Measurements from ENCODE around the gene FTSJ1. TPM values are rescaled to one million over a fixed set of nuclear protein-coding genes. Genes with fewer than 3 reads are reported as not detected.

The FTSJ1 gene
- total and polyA plus RNA-seq, 5 donors: 19.9 to 25.5 (median 21.2) TPM

DNA sequence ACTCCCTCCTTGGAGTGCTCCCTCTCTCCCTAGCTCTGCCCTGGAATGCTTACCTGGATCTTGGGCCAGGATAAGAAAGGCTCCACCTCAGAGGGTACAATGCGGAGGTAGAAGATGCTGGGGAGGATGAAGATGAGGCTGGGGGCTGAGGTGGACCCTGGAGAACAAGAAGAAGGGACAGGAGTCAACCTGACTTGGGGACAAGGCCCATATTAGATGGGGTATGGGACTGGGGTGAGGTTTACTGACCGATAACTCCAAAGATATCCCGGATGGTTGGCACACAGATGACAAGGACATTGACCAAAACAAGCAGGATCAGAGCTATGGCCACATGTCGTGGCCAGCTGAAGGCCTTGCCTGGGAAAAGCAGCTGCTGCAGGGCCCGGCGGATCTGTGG, 16.5 kb upstream of the FTSJ1 start:
- Histone ChIP-seq H3K27ac (ENCODE audit: low read length) (no peak overlapping the region), H3K4me3 (ENCODE audit: low read length) (no peak overlapping the region), H3K9me3 (ENCODE audit: control insufficient read depth, low read length) (no peaks in the 10 kb centered on the region), H3K4me1 (ENCODE audit: control insufficient read depth, insufficient read depth, low read length) (no peaks in the 10 kb centered on the region), H3K27me3 (ENCODE audit: control insufficient read depth, insufficient read depth) (no peaks in the 10 kb centered on the region)
- no peak for ATAC-seq
- WGBS: 89% methylated on average over 6 of the region's 6 CpGs
- intact Hi-C loops (cut with DNase I): no loop called here
- DNase-seq: no peak

- WGBS: 89% methylated on average over 3 of the region's 3 CpGs
- Histone ChIP-seq H3K4me1 (ENCODE audit: control insufficient read depth, insufficient read depth, low read length) (no peaks in the 10 kb centered on the region), H3K27ac (ENCODE audit: low read length) (no peak overlapping the region), H3K27me3 (ENCODE audit: control insufficient read depth, insufficient read depth) (no peaks in the 10 kb centered on the region), H3K4me3 (ENCODE audit: low read length) (no peak overlapping the region), H3K9me3 (ENCODE audit: control insufficient read depth, low read length) (no peaks in the 10 kb centered on the region)
- DNase-seq (no peak), ATAC-seq (no peak)
- intact Hi-C loops (cut with DNase I): no loop called here
These were observed 16.0 kb upstream of the FTSJ1 start for GRCh38 chrX:48460031-48460430.

DNA sequence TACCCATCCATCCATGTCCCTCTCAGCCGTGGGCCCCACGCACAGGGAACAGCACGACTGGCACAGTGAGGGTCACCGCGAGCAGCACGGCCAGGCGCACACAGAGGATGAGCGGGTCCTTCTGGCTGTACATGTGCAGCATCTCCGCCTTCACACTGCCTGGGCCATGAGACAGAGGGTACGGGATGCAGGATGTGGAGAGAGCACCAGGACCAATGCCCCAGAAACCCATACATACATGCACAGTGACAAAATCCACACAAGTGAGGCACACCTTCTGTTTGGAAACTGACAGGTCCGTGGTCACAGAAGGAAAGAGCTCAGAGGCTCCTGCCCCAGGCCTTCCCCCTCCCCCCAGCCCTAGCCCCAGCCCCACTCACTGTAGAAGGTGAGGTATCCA, 15.4 kb upstream of the FTSJ1 start:
- WGBS: 92% methylated on average over 11 of the region's 11 CpGs
- Histone ChIP-seq H3K4me3 (ENCODE audit: low read length) (no peak overlapping the region), H3K9me3 (ENCODE audit: control insufficient read depth, low read length) (no peaks in the 10 kb centered on the region), H3K27me3 (ENCODE audit: control insufficient read depth, insufficient read depth) (no peaks in the 10 kb centered on the region), H3K27ac (ENCODE audit: low read length) (no peak overlapping the region), H3K4me1 (ENCODE audit: control insufficient read depth, insufficient read depth, low read length) (no peaks in the 10 kb centered on the region)
- DNase-seq (no peak), ATAC-seq (no peak)
- intact Hi-C loops (cut with DNase I): no loop called here

- 74% methylated on average over 6 of the region's 6 CpGs for WGBS
- no peak for ATAC-seq
These were observed 14.2 kb upstream of the FTSJ1 start for GRCh38 chrX:48461830-48462229.

DNA sequence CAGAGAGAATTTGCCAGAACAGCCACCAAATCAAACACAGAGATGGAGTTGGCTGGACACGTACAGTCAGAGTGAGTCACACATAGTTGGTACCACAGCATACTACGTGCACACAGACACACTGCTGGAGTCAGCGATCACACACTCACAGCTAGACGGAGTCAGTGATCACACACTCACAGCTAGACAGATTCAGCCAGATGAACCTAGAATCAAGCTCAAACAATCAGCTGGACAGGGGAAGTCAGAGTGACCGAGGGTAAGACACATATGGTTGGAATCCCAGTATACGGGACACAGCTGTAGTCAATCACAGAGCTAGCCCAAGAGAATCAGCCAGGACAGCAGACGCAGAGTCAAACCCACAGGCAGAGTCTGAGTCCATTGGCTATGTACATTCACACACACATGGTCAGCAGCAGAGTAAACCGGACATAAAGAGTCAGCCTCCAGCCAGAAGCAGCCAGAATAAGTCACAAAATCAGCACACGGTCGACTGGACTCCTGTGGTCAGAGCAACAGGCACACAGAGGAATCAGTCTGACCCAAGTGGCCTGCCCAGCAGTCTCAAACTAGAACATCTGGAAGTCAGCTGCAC, 10.6 kb upstream of the FTSJ1 start:
- Histone ChIP-seq H3K27ac (ENCODE audit: low read length) (no peak overlapping the region), H3K4me3 (ENCODE audit: low read length) (no peak overlapping the region), H3K27me3 (ENCODE audit: control insufficient read depth, insufficient read depth) (no peaks in the 10 kb centered on the region), H3K9me3 (ENCODE audit: control insufficient read depth, low read length) (no peaks in the 10 kb centered on the region), H3K4me1 (ENCODE audit: control insufficient read depth, insufficient read depth, low read length) (no peaks in the 10 kb centered on the region)
- ATAC-seq: peak; percentile 43 to 53
- DNase-seq: no peak
- intact Hi-C loops (cut with DNase I): no loop called here
- 51% methylated on average over 10 of the region's 10 CpGs for WGBS

More at GRCh38 chrX:48461830-48462229, 14.2 kb upstream of the FTSJ1 start:
- no peaks in the 10 kb centered on the region for H3K9me3 ChIP-seq (ENCODE audit: control insufficient read depth, low read length)
- H3K27ac ChIP-seq (ENCODE audit: low read length): no peak overlapping the region
- DNase-seq: no peak
- H3K4me3 ChIP-seq (ENCODE audit: low read length): no peak overlapping the region
- no peaks in the 10 kb centered on the region for H3K4me1 ChIP-seq (ENCODE audit: control insufficient read depth, insufficient read depth, low read length)
- no peaks in the 10 kb centered on the region for H3K27me3 ChIP-seq (ENCODE audit: control insufficient read depth, insufficient read depth)
- intact Hi-C loops (cut with DNase I): no loop called here

- DNase-seq (no peak), ATAC-seq (no peak)
- no peaks in the 10 kb centered on the region for H3K4me1 ChIP-seq (ENCODE audit: control insufficient read depth, insufficient read depth, low read length)
- no peak overlapping the region for H3K27ac ChIP-seq (ENCODE audit: low read length)
- H3K9me3 ChIP-seq (ENCODE audit: control insufficient read depth, low read length): no peaks in the 10 kb centered on the region
- intact Hi-C loops (cut with DNase I): no loop called here
- H3K27me3 ChIP-seq (ENCODE audit: control insufficient read depth, insufficient read depth): no peaks in the 10 kb centered on the region
- no peak overlapping the region for H3K4me3 ChIP-seq (ENCODE audit: low read length)
- 87% methylated on average over 10 of the region's 10 CpGs for WGBS
These were observed 9.3 kb upstream of the FTSJ1 start for GRCh38 chrX:48466696-48467095.

GRCh38 chrX:48467281-48467761, 8.7 kb upstream of the FTSJ1 start:
- Histone ChIP-seq H3K4me1 (ENCODE audit: control insufficient read depth, insufficient read depth, low read length) (no peaks in the 10 kb centered on the region), H3K27me3 (ENCODE audit: control insufficient read depth, insufficient read depth) (no peaks in the 10 kb centered on the region), H3K27ac (ENCODE audit: low read length) (no peak overlapping the region), H3K9me3 (ENCODE audit: control insufficient read depth, low read length) (no peaks in the 10 kb centered on the region), H3K4me3 (ENCODE audit: low read length) (no peak overlapping the region)
- 38% methylated on average over 10 of the region's 10 CpGs for WGBS
- ATAC-seq (peak in 1 of 2 donors; percentile 16), DNase-seq (no peak)
- intact Hi-C loops (cut with DNase I): no loop called here

DNA sequence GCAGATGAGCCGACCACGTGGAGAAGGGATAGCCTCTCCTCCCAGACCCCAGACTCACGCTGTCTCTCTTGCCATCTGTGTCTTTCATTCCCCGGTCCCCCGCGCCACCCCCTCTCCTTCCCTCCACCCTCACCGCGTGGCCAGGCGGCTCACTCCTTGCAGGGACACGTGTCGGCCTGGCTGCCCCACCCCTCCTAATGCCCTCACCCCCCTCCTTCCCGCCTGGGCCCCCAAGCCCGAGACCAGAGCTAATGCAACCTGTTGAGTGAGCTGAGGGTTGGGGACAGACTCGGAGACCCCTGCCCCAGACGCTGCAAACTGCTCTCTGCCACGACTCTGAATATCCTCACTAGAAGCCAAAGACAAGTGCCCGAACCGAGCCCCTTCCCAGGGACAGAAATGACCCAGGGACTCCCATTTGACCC, 7.7 kb upstream of the FTSJ1 start:
- WGBS: 3% methylated on average over 18 of the region's 18 CpGs
- DNase-seq (peak in 1 of 3 donors; percentile 48), ATAC-seq (peak in 1 of 2 donors; percentile 67)
- intact Hi-C loops (cut with DNase I): no loop called here
- Histone ChIP-seq H3K9me3 (ENCODE audit: control insufficient read depth, low read length) (no peaks in the 10 kb centered on the region), H3K27ac (ENCODE audit: low read length) (no peak overlapping the region), H3K4me1 (ENCODE audit: control insufficient read depth, insufficient read depth, low read length) (no peaks in the 10 kb centered on the region), H3K27me3 (ENCODE audit: control insufficient read depth, insufficient read depth) (no peaks in the 10 kb centered on the region), H3K4me3 (ENCODE audit: low read length) (peak overlapping the region; percentile 44)

DNA sequence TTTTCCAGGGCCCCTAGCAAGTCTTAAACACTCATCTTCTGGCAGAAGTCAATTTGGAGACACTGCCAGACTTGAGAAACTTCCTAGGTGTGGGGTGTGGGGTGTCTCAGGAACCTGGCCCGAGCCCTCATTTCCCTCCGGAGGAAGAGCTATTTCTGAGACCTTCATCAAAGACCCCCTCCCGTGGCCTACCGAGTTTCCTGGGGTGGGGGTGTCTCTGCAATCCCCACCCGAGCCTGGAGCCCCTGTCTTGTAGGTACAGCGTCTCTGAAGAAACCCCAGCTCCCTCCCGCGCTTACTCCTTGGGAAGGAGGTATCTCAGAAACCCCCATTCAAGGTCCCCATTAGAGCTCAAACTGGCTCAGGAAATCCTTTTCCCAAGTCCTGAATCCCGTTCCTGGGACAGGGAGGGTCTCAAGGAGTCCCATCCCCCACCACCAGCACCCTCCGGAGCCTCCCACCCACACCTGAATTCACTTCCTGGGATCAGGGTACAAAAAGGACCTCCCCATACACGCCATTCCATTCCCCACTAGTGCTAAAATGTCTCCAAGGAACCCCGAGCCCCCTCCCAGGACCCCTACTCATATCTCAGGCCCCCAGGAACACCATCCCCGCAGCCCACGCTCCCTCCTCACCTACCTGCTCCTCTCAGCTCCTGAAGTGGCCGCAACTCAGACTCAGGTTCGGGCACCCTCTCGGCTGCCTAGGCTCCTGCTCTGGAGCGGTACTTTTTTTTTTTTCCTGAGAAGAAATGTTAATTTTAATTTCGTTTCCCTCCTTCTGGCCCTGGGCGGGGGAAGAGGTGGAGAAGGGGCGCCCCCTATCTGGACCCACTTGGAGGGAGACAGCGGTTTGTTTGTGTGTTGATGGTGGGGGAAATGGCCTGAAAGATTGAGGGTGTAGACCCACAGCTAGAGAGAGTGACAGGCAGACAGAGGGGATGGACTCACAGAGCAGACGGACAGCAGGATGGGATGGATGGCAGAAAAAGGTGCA, 7.0 kb upstream of the FTSJ1 start:
- no peaks in the 10 kb centered on the region for H3K4me1 ChIP-seq (ENCODE audit: control insufficient read depth, insufficient read depth, low read length)
- H3K27ac ChIP-seq (ENCODE audit: low read length): no peak overlapping the region
- intact Hi-C loops (cut with DNase I): no loop called here
- no peaks in the 10 kb centered on the region for H3K9me3 ChIP-seq (ENCODE audit: control insufficient read depth, low read length)
- WGBS: 19% methylated on average over 23 of the region's 23 CpGs
- no peak for ATAC-seq
- no peaks in the 10 kb centered on the region for H3K27me3 ChIP-seq (ENCODE audit: control insufficient read depth, insufficient read depth)
- peak overlapping the region; percentile 44 for H3K4me3 ChIP-seq (ENCODE audit: low read length)
- DNase-seq: no peak

GRCh38 chrX:48470110-48470832, 5.7 kb upstream of the FTSJ1 start, which contains the start of gene SLC38A5:
SLC38A5 (minus strand) TSS chrX:48470260; CDS start chrX:48467924, 2,336 bp downstream.
- Histone ChIP-seq H3K9me3 (ENCODE audit: control insufficient read depth, low read length) (no peaks in the 10 kb centered on the region), H3K4me3 (ENCODE audit: low read length) (no peak within 1 kb of the TSS), H3K27me3 (ENCODE audit: control insufficient read depth, insufficient read depth) (no peaks in the 10 kb centered on the region), H3K4me1 (ENCODE audit: control insufficient read depth, insufficient read depth, low read length) (no peaks in the 10 kb centered on the region), H3K27ac (ENCODE audit: low read length) (no peak within 1 kb of the TSS)
- no peak for ATAC-seq
- WGBS: 78% methylated on average over 18 of the region's 18 CpGs
- intact Hi-C loops (cut with DNase I): no loop called here
- DNase-seq: no peak

DNA sequence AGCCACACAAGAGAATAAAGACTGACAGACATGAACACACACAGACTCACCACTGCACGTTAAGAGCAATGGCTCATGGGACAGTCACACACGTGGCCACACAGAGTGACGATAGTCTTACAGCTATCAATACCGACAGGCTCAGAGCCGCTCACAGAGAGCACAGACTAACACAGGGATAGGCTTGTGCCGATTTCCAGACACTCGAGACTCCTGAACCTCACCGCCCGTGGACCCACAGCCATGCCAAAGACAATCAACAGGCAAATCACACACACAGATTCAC, 5.2 kb upstream of the FTSJ1 start:
- 85% methylated on average over 9 of the region's 9 CpGs for WGBS
- Histone ChIP-seq H3K9me3 (ENCODE audit: control insufficient read depth, low read length) (no peaks in the 10 kb centered on the region), H3K27me3 (ENCODE audit: control insufficient read depth, insufficient read depth) (no peaks in the 10 kb centered on the region), H3K27ac (ENCODE audit: low read length) (no peak overlapping the region), H3K4me1 (ENCODE audit: control insufficient read depth, insufficient read depth, low read length) (no peaks in the 10 kb centered on the region), H3K4me3 (ENCODE audit: low read length) (no peak overlapping the region)
- ATAC-seq (no peak), DNase-seq (no peak)
- intact Hi-C loops (cut with DNase I): no loop called here
